ENCODE results near the gene RHOA. TPM values are rescaled to one million over a fixed set of nuclear protein-coding genes. Genes with fewer than 3 reads are reported as not detected.
A peak's percentile ranks its signal among the peaks of the same experiment; 100 is the strongest.

Gene RHOA
- total and polyA plus RNA-seq, 10 of the 15 experiments (the other 5 are each of a cell fraction or from before 2014, with no cell fraction given) = 246 to 1,049 (median 515) TPM

DNA sequence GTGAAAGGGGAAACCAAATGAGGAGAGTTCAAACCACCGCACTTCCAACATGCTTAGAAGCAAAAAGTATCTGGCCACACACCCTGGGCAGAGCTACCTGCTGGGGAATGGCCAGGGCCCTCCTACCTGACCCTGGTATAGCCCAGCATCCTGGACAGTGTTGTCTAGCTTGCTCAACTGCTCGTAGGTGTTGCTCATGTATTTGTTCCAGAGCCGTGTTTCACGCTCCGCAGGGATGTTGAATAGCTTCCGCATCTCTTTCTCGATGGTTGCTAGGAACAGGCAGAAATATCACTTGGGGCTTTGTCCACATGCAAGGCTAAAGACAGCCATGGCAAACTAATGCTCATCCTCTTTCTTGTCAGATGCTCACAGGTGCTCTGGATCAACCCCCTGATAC is 87.0 kb downstream of the RHOA start (continued):
- TF ChIP-seq, protein P1, sequence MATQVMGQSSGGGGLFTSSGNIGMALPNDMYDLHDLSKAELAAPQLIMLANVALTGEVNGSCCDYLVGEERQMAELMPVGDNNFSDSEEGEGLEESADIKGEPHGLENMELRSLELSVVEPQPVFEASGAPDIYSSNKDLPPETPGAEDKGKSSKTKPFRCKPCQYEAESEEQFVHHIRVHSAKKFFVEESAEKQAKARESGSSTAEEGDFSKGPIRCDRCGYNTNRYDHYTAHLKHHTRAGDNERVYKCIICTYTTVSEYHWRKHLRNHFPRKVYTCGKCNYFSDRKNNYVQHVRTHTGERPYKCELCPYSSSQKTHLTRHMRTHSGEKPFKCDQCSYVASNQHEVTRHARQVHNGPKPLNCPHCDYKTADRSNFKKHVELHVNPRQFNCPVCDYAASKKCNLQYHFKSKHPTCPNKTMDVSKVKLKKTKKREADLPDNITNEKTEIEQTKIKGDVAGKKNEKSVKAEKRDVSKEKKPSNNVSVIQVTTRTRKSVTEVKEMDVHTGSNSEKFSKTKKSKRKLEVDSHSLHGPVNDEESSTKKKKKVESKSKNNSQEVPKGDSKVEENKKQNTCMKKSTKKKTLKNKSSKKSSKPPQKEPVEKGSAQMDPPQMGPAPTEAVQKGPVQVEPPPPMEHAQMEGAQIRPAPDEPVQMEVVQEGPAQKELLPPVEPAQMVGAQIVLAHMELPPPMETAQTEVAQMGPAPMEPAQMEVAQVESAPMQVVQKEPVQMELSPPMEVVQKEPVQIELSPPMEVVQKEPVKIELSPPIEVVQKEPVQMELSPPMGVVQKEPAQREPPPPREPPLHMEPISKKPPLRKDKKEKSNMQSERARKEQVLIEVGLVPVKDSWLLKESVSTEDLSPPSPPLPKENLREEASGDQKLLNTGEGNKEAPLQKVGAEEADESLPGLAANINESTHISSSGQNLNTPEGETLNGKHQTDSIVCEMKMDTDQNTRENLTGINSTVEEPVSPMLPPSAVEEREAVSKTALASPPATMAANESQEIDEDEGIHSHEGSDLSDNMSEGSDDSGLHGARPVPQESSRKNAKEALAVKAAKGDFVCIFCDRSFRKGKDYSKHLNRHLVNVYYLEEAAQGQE (IDR thresholded peaks at IDR 0.05; ENCODE audit: low read depth, low read length) = no peak
- TF ChIP-seq SUZ12 (IDR thresholded peaks at IDR 0.05; ENCODE audit: unreplicated experiment) = no peak
- TF ChIP-seq, protein P2, sequence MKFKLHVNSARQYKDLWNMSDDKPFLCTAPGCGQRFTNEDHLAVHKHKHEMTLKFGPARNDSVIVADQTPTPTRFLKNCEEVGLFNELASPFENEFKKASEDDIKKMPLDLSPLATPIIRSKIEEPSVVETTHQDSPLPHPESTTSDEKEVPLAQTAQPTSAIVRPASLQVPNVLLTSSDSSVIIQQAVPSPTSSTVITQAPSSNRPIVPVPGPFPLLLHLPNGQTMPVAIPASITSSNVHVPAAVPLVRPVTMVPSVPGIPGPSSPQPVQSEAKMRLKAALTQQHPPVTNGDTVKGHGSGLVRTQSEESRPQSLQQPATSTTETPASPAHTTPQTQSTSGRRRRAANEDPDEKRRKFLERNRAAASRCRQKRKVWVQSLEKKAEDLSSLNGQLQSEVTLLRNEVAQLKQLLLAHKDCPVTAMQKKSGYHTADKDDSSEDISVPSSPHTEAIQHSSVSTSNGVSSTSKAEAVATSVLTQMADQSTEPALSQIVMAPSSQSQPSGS (IDR thresholded peaks at IDR 0.05; ENCODE audit: low read length) = no peak
- no peak for TF ChIP-seq PML (IDR thresholded peaks at IDR 0.05; ENCODE audit: low read length)
- no peak for TF ChIP-seq JUNB (IDR thresholded peaks at IDR 0.05)
- no peak for TF ChIP-seq TCF12 (IDR thresholded peaks at IDR 0.05; ENCODE audit: low read depth, low read length)

DNA sequence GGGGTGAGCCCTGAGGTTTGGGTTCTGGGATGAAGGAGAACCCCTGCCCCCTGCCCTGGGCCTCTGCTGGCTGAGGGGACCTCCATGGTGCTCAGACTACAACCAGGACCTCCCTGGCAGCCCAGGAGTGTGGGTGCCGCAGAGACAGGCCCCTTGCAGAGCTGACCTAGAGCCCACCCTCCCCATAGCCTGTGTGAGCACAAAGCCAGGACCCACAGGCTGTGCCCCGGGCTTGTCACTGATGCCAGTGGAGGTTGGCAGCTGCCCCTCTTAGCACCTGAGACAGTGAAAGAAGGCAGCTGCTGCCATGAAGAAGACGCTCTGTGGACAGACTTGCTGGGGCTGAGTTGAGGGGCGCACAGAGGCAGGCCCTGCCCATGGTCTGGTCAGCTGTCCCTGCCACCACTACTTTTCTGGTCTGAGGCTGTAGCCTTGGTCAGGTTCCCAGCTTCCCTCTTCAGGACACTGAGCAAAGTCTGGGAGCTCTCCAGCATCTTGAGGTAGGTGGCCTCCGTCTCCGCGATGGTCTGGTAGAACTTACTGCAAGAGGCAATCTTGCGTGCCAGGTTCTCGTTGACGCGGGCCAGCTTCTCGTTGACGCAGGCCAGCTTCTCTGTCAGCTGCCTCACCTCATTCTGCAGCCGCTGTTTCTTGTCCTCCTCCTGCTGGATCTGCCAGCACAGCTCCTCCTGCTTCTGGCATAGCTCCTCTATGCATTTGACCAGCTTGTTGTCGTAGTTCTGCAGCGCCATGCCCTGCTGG is 94.9 kb downstream of the RHOA start:
- DNase-seq (ENCODE audit: low read depth, low spot score) (no peak), ATAC-seq (no peak), FAIRE-seq (no peak)
- BruUV-seq (replicated peaks) = no TSS peak
- in situ Hi-C loops (cut with MboI) (no loop called here), intact Hi-C loops (cut with micrococcal nuclease; ENCODE audit: unreplicated experiment) (no loop called here)
- Histone ChIP-seq H3K36me3 (ENCODE audit: control insufficient read depth in 2 of 2, insufficient read depth in 2 of 2, low read length in 1 of 2) (peaks cover 9 to 26% of the 10 kb centered on the region in 2 experiments), H3K4me1 (ENCODE audit: control insufficient read depth, insufficient read depth, low read length) (peaks cover 5% of the 10 kb centered on the region), H3K4me3 (no peak overlapping the region), H3K9ac (ENCODE audit: control insufficient read depth, insufficient read depth, low read length) (no peak overlapping the region), H3K4me2 (ENCODE audit: control insufficient read depth, insufficient read depth) (no peak overlapping the region), H3K79me2 (ENCODE audit: control insufficient read depth, insufficient read depth, low read length) (peaks cover 2% of the 10 kb centered on the region; the same call in 1 of the 2 replicates), H2AFZ (ENCODE audit: control insufficient read depth, low read depth, low read length) (no peak overlapping the region), H3K27me3 (replicated peaks in 1 of 2; ENCODE audit: control insufficient read depth in 2 of 2, insufficient read depth in 2 of 2, low read length in 1 of 2) (no peaks in the 10 kb centered on the region), H3K27ac (ENCODE audit: control insufficient read depth, insufficient read depth) (no peak overlapping the region), H3K9me3 (replicated peaks; ENCODE audit: control insufficient read depth, insufficient read depth, low read length) (no peaks in the 10 kb centered on the region), H4K20me1 (ENCODE audit: control insufficient read depth, insufficient read depth) (no peaks in the 10 kb centered on the region)
- WGBS (ENCODE audit: insufficient coverage, insufficient replicate concordance, low lambda C conversion rate, missing lambda C conversion rate) = 97% methylated on average over 16 of the region's 16 CpGs
- CTCF ChIA-PET = no interaction called here
- TF ChIP-seq POLR2A (IDR thresholded peaks at IDR 0.05; ENCODE audit: low read depth, low read length) = peak; percentile 18; the same call in 1 of the 2 replicates
- TF ChIP-seq POLR2AphosphoS5 (IDR thresholded peaks at IDR 0.05; ENCODE audit: low read length) = peak; percentile 22; the same call in 1 of the 2 replicates
- TF ChIP-seq, protein P3, sequence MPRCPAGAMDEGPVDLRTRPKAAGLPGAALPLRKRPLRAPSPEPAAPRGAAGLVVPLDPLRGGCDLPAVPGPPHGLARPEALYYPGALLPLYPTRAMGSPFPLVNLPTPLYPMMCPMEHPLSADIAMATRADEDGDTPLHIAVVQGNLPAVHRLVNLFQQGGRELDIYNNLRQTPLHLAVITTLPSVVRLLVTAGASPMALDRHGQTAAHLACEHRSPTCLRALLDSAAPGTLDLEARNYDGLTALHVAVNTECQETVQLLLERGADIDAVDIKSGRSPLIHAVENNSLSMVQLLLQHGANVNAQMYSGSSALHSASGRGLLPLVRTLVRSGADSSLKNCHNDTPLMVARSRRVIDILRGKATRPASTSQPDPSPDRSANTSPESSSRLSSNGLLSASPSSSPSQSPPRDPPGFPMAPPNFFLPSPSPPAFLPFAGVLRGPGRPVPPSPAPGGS (IDR thresholded peaks at IDR 0.05; ENCODE audit: borderline replicate concordance, insufficient read depth, low read depth, low read length, poor library complexity, severe bottlenecking) = no peak
- RAD21 ChIA-PET (ENCODE audit: unreplicated experiment) = no interaction called here
- SMC1A ChIA-PET (ENCODE audit: uncharacterized antibody, unreplicated experiment) = no interaction called here
- POLR2A ChIA-PET = interaction anchor here (0.7 kb wide), 1 partner anchor 24 kb away, joined by 5 read pairs; no protein-coding TSS in a partner anchor
